ENCODE results near the gene A1BG.

GRCh38 chr19:58338336-58338735 lies 15.0 kb downstream of the A1BG start:
- TF ChIP-seq CTCF (IDR thresholded peaks at IDR 0.05) = no peak
- no peak for TF ChIP-seq POLR2A (IDR thresholded peaks at IDR 0.05)
- TF ChIP-seq EP300 (IDR thresholded peaks at IDR 0.05) = no peak

Data from tibial nerve (tissue), 4 donors.